ENCODE measurements around the gene GNAI3. TPM values are rescaled to one million over a fixed set of nuclear protein-coding genes. Genes with fewer than 3 reads are reported as not detected.

Gene GNAI3
- total RNA-seq, 4 donors from 2014 or later, result 2.3 to 20.0 (median 5.8) TPM

DNA sequence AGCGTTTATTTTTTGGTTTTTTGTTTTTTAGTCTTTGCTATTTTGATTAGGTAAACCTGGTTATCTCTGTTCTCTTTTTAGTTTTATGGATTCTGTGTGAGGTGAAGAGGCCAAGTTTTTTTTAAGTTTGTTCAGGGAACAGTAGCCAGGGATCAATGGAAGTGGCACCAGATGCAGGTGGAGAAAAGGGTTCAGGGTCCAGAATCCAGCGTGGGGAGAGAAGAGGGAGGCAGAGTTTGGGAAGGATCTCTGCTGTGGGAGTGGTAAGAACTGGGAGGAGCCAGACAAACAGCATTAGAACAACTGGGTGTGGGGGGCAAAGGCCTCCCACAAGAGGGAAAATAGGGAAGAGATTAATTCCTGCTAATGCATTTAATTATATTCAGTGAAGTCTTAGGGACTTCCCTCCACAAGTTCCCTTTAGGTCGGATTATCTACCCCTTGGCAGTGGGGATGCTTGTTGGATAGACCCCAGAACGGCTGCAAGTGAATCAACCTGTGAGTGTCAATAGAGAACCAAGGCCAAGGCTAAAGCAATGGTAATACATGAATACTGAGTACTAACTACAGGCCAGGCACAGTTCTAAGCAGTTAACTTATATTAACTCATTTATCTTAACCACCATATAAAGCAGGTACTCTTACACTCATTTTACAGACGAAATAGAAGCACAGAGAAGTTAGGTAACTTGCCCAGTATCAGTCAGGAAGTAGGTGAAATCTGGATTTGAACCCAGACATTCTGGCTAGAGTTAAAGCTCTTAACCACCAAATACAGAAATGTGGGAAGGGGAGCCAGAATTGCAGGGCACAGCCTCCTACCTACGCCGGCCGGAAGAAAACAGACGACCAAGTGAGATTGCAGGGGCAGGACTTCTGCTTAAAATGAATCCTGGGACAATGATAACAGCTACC is 70.5 kb downstream of the GNAI3 start:
- Histone ChIP-seq H3K27me3 (no peaks in the 10 kb centered on the region), H3K4me1 (peaks cover 0 to 4% of the 10 kb centered on the region in 2 donors)

DNA sequence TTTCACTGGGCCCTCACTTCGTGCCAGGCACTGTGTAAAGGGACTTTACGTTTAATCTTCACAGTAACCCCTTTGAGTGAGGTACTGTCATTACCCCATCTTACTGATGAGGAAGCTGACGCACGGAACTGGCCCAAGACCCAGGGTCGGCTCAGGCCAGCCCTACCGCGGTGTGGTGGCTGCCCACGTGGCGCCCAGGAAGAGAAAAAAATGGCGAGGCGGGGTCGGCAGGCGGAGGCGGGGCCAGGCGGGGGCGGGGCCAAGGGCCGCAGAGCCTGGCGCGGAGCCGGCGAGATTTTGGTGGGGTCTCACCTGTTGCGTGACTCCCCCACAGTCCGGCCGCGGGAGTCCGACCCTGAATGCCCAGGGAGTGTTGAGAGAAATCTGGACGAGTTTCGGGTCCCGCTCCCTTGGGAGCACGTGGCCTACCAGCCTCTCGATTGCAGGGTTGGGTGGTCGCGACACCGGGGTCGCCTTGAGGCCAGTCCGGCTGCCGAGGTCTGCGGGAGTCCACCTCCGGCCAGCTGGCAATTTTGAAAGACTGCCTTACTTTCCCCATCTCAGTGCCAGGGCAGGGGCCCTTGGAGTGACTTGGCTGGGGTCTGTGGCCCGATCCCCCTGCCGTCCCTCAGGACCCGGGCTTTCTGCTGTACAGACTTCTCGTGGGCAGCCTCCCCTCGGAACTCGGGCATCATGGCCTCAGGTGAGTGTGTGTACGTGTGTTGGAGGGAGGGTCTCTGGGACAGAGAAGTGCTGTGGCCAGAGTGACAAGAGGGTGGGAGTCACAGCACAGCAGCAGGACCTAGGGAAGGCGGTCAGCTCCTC is 71.4 kb downstream of the GNAI3 start, which contains the start of the genes AMPD2 and GNAT2:
Gene AMPD2 (plus strand): TSS at position 262 of the 825 bp plus-strand sequence. CDS start 1,339 bp downstream, outside the sequence.
Gene GNAT2 (minus strand): TSS at position 41 of the 825 bp plus-strand sequence. CDS start 6,746 bp downstream, outside the sequence.
- Histone ChIP-seq H3K27ac (peak within 1 kb of the TSS; percentile 84 to 87), H3K9me3 (no peaks in the 10 kb centered on the region), H3K27me3 (no peaks in the 10 kb centered on the region), H3K36me3 (no peaks in the 10 kb centered on the region), H3K4me1 (peaks cover 0 to 4% of the 10 kb centered on the region in 2 donors), H3K4me3 (peak within 1 kb of the TSS; percentile 49 to 66)
- TF ChIP-seq CTCF (IDR thresholded peaks at IDR 0.05) (no peak), POLR2A (IDR thresholded peaks at IDR 0.05) (peak in 1 of 2 donors; percentile 29)
- peak; percentile 78 to 83 for DNase-seq
- intact Hi-C loops (cut with DNase I; ENCODE audit: low total_unique reads), result no loop called here

More for the DNA sequence above, 70.5 kb downstream of the GNAI3 start:
- Histone ChIP-seq H3K4me3 (peak overlapping the region; percentile 49 to 66), H3K27ac (peak overlapping the region; percentile 84 to 87), H3K9me3 (no peaks in the 10 kb centered on the region), H3K36me3 (no peaks in the 10 kb centered on the region)
- intact Hi-C loops (cut with DNase I; ENCODE audit: low total_unique reads), result no loop called here
- DNase-seq, result no peak
- TF ChIP-seq POLR2A (IDR thresholded peaks at IDR 0.05), result no peak
- TF ChIP-seq CTCF (IDR thresholded peaks at IDR 0.05), result no peak

DNA sequence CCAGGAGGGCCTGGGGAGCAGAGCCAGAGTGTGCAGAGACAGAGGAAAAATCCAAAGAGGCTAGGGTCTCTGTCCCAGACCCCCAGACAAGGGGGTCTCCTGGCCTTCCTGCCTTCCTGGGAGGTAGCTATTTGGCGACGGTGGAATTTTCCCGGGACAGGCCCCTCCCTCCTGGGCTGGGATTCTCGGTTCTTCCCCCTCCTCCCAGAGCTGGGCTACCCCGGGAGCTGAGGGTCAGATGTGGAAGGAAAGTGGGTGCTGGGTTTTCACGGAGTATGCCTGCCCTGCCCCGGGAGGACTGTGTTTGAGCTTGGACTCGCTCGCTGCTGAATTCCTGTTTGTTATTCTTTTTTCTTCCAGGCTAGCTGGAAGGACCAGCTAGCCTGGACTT is 72.0 kb downstream of the GNAI3 start:
- DNase-seq, result peak; percentile 49 to 66
- intact Hi-C loops (cut with DNase I; ENCODE audit: low total_unique reads), result no loop called here
- peak overlapping the region; percentile 49 to 66 for H3K4me3 ChIP-seq
- H3K4me1 ChIP-seq, result peaks cover 0 to 4% of the 10 kb centered on the region in 2 donors
- H3K27ac ChIP-seq, result peak overlapping the region; percentile 84 to 87
- no peaks in the 10 kb centered on the region for H3K9me3 ChIP-seq
- H3K36me3 ChIP-seq, result no peaks in the 10 kb centered on the region
- no peaks in the 10 kb centered on the region for H3K27me3 ChIP-seq
- TF ChIP-seq POLR2A (IDR thresholded peaks at IDR 0.05) (no peak), CTCF (IDR thresholded peaks at IDR 0.05) (no peak)

DNA sequence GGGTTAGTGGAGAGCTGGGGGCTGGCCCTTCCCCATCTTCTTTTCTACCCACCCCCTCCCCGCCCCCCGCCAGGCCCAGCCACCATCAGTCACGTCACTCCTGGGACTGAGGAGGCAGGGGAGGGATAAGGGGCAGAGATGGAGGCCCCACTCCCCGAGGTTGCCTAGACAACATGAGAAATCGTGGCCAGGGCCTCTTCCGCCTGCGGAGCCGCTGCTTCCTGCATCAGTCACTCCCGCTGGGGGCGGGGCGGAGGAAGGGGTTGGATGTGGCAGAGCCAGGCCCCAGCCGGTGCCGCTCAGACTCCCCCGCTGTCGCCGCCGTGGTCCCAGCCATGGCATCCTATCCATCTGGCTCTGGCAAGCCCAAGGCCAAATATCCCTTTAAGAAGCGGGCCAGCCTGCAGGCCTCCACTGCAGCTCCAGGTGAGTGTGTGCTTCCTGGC is 72.4 kb downstream of the GNAI3 start:
- intact Hi-C loops (cut with DNase I; ENCODE audit: low total_unique reads), result no loop called here
- no peak for TF ChIP-seq CTCF (IDR thresholded peaks at IDR 0.05)
- no peak for TF ChIP-seq POLR2A (IDR thresholded peaks at IDR 0.05)
- peak; percentile 90 to 91 for DNase-seq
- H3K27me3 ChIP-seq, result no peaks in the 10 kb centered on the region
- peak overlapping the region; percentile 49 to 66 for H3K4me3 ChIP-seq
- H3K9me3 ChIP-seq, result no peaks in the 10 kb centered on the region
- no peaks in the 10 kb centered on the region for H3K36me3 ChIP-seq
- peak overlapping the region; percentile 84 to 87 for H3K27ac ChIP-seq
- H3K4me1 ChIP-seq, result peaks cover 0 to 4% of the 10 kb centered on the region in 2 donors
